ENCODE measurements around the gene BMP6.

The BMP6 gene

DNA sequence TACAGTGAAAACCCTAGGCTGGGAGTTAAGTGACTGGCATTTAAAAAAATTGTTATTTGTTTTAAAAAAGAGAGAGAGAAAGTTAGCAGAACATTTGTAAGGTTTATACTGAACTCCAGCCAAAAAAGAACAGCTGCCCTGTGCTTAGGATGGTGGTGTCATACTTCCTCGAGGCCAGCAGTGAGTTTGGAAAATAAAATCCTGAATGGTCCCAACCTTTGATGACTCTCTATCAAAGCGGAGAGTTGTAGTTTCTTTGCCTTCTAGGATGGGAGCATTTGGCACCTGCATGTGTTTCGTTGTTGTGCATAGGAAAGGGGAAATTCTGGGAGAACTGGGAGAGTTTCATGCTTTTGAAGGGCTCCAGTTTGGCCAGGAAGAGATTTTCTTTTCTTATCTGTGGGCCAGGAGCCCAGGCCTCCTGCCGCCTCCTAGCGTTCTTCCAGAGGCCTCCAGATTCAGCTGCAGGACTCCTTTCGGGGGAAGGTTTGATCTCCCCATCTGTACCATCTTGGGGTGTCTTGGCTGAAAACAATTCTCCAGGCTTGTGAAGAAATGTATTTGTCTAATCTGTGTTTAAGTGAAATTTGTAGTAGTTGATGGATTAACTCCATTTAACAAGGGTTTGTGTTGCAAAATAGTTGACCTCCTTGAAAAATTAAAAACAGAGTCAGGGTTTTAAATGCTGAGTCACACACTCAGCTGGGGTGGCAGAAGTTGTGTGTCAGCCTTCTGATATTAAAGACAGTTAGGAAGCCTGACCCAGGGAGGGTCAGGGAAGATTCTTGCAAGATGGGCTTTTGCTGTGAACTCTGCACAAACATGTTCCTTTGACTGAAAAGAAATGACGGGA lies 121.3 kb downstream of the BMP6 start:
- Histone ChIP-seq H4K8ac (ENCODE audit: low read length) (no peak overlapping the region), H3K23ac (ENCODE audit: low read length in 2 of 2) (no peak overlapping the region), H2BK5ac (ENCODE audit: low read depth, low read length, poor library complexity, severe bottlenecking) (no peak overlapping the region), H3K14ac (ENCODE audit: low read length in 2 of 2) (no peak overlapping the region), H2BK120ac (ENCODE audit: low read depth, low read length) (no peak overlapping the region), H4K91ac (ENCODE audit: low read length) (no peak overlapping the region), H3K27ac (ENCODE audit: low read length, poor library complexity, severe bottlenecking) (no peak overlapping the region), H3K4me1 (ENCODE audit: control insufficient read depth, insufficient read depth, low read depth, low read length) (no peaks in the 10 kb centered on the region), H3K4ac (ENCODE audit: low read depth in 1 of 2, low read length in 2 of 2) (no peak overlapping the region), H3K27me3 (ENCODE audit: control insufficient read depth in 1 of 2, insufficient read depth in 1 of 2, low read length in 2 of 2) (no peaks in the 10 kb centered on the region), H3K36me3 (ENCODE audit: control insufficient read depth in 1 of 2, insufficient read depth in 2 of 2, low read depth in 1 of 2, low read length in 2 of 2) (no peaks in the 10 kb centered on the region), H2AFZ (ENCODE audit: low read depth, low read length) (no peak overlapping the region), H2BK12ac (ENCODE audit: low read length in 2 of 2) (no peak overlapping the region), H3K9ac (ENCODE audit: low read length) (peak overlapping the region; percentile 54), H2BK15ac (ENCODE audit: low read depth, poor library complexity, severe bottlenecking) (no peak overlapping the region), H3K4me3 (ENCODE audit: insufficient read depth in 1 of 2, low read depth in 1 of 2, low read length in 2 of 2) (no peak overlapping the region), H3K79me1 (replicated peaks; ENCODE audit: low read length, poor library complexity, severe bottlenecking) (no peaks in the 10 kb centered on the region), H3K9me3 (ENCODE audit: control insufficient read depth, low read length) (peaks cover 13% of the 10 kb centered on the region), H3K18ac (ENCODE audit: low read depth in 1 of 2, low read length in 2 of 2) (no peak overlapping the region), H2AK5ac (ENCODE audit: low read length, severe bottlenecking) (no peak overlapping the region), H3K4me2 (ENCODE audit: low read length, poor library complexity, severe bottlenecking) (no peak overlapping the region)
- peak; percentile 8 for DNase-seq
- WGBS, result 76% methylated on average over 7 of the region's 7 CpGs

DNA sequence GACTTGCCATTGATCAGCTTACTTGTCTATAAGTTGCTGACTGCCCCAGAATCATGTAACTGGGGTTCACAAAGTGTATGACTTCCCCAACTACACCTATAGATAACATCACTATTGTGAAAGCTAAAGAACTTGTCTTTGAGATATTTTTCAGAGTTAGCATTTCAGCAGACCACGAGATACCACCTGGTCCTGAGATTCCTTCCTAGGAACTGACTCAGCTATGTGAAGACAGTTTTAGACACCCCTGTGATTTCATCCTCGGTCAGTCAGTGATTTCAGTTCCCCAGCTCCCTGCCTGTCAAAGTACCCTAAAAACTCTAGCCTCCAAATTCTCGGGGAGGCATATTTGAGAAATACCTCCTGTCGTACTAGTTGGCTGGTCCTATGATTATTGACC lies 122.3 kb downstream of the BMP6 start:
- no peak overlapping the region for H3K4me2 ChIP-seq (ENCODE audit: low read length, poor library complexity, severe bottlenecking)
- no peak overlapping the region for H3K4me3 ChIP-seq (ENCODE audit: insufficient read depth in 1 of 2, low read depth in 1 of 2, low read length in 2 of 2)
- H3K27me3 ChIP-seq (ENCODE audit: control insufficient read depth in 1 of 2, insufficient read depth in 1 of 2, low read length in 2 of 2), result no peaks in the 10 kb centered on the region
- no peak overlapping the region for H2AK5ac ChIP-seq (ENCODE audit: low read length, severe bottlenecking)
- no peak overlapping the region for H2BK5ac ChIP-seq (ENCODE audit: low read depth, low read length, poor library complexity, severe bottlenecking)
- H2BK15ac ChIP-seq (ENCODE audit: low read depth, poor library complexity, severe bottlenecking), result no peak overlapping the region
- no peak overlapping the region for H2BK120ac ChIP-seq (ENCODE audit: low read depth, low read length)
- no peak for DNase-seq
- no peak overlapping the region for H3K27ac ChIP-seq (ENCODE audit: low read length, poor library complexity, severe bottlenecking)
- H3K18ac ChIP-seq (ENCODE audit: low read depth in 1 of 2, low read length in 2 of 2), result no peak overlapping the region
- no peak overlapping the region for H2AFZ ChIP-seq (ENCODE audit: low read depth, low read length)
- H3K4ac ChIP-seq (ENCODE audit: low read depth in 1 of 2, low read length in 2 of 2), result no peak overlapping the region
- 89% methylated on average over 4 of the region's 4 CpGs for WGBS
- H3K23ac ChIP-seq (ENCODE audit: low read length in 2 of 2), result no peak overlapping the region
- no peak overlapping the region for H3K9ac ChIP-seq (ENCODE audit: low read length)
- H3K79me1 ChIP-seq (replicated peaks; ENCODE audit: low read length, poor library complexity, severe bottlenecking), result no peaks in the 10 kb centered on the region
- H3K14ac ChIP-seq (ENCODE audit: low read length in 2 of 2), result no peak overlapping the region
- no peak overlapping the region for H2BK12ac ChIP-seq (ENCODE audit: low read length in 2 of 2)
- no peaks in the 10 kb centered on the region for H3K4me1 ChIP-seq (ENCODE audit: control insufficient read depth, insufficient read depth, low read depth, low read length)
- no peak overlapping the region for H4K8ac ChIP-seq (ENCODE audit: low read length)
- H3K9me3 ChIP-seq (ENCODE audit: control insufficient read depth, low read length), result peaks cover 20% of the 10 kb centered on the region
- no peak overlapping the region for H4K91ac ChIP-seq (ENCODE audit: low read length)
- no peaks in the 10 kb centered on the region for H3K36me3 ChIP-seq (ENCODE audit: control insufficient read depth in 1 of 2, insufficient read depth in 2 of 2, low read depth in 1 of 2, low read length in 2 of 2)

DNA sequence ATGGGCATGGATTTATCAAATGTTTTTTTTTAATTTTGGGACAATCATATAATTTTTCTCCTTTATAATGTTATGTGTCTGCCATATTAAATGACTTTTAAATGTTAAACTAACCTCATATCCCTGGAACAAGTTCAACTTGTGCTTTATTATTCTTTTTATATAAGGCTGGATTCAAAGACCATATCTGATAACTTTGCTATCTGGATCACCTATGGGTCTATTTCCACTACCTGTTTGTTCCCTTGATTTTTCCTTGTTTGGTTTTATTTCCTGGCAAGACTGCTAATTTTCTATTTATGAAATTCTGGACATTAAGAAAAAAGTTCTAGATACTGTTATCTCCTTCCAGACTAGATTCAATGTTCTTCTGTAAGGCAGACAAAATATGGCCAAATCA lies 125.9 kb downstream of the BMP6 start:
- H3K4me1 ChIP-seq (ENCODE audit: control insufficient read depth, insufficient read depth, low read depth, low read length), result no peaks in the 10 kb centered on the region
- H3K14ac ChIP-seq (ENCODE audit: low read length in 2 of 2), result no peak overlapping the region
- no peak overlapping the region for H3K18ac ChIP-seq (ENCODE audit: low read depth in 1 of 2, low read length in 2 of 2)
- H2BK5ac ChIP-seq (ENCODE audit: low read depth, low read length, poor library complexity, severe bottlenecking), result no peak overlapping the region
- no peak overlapping the region for H2AK5ac ChIP-seq (ENCODE audit: low read length, severe bottlenecking)
- no peaks in the 10 kb centered on the region for H3K27me3 ChIP-seq (ENCODE audit: control insufficient read depth in 1 of 2, insufficient read depth in 1 of 2, low read length in 2 of 2)
- no peak overlapping the region for H3K27ac ChIP-seq (ENCODE audit: low read length, poor library complexity, severe bottlenecking)
- no peak overlapping the region for H2BK120ac ChIP-seq (ENCODE audit: low read depth, low read length)
- no peak for DNase-seq
- no peak overlapping the region for H3K23ac ChIP-seq (ENCODE audit: low read length in 2 of 2)
- H3K4ac ChIP-seq (ENCODE audit: low read depth in 1 of 2, low read length in 2 of 2), result no peak overlapping the region
- H4K8ac ChIP-seq (ENCODE audit: low read length), result no peak overlapping the region
- no peak overlapping the region for H3K4me2 ChIP-seq (ENCODE audit: low read length, poor library complexity, severe bottlenecking)
- no peak overlapping the region for H2BK12ac ChIP-seq (ENCODE audit: low read length in 2 of 2)
- no peak overlapping the region for H3K9ac ChIP-seq (ENCODE audit: low read length)
- H3K36me3 ChIP-seq (ENCODE audit: control insufficient read depth in 1 of 2, insufficient read depth in 2 of 2, low read depth in 1 of 2, low read length in 2 of 2), result no peaks in the 10 kb centered on the region
- no peak overlapping the region for H2AFZ ChIP-seq (ENCODE audit: low read depth, low read length)
- peaks cover 21% of the 10 kb centered on the region for H3K9me3 ChIP-seq (ENCODE audit: control insufficient read depth, low read length)
- H2BK15ac ChIP-seq (ENCODE audit: low read depth, poor library complexity, severe bottlenecking), result no peak overlapping the region
- H4K91ac ChIP-seq (ENCODE audit: low read length), result no peak overlapping the region
- no peaks in the 10 kb centered on the region for H3K79me1 ChIP-seq (replicated peaks; ENCODE audit: low read length, poor library complexity, severe bottlenecking)
- H3K4me3 ChIP-seq (ENCODE audit: insufficient read depth in 1 of 2, low read depth in 1 of 2, low read length in 2 of 2), result no peak overlapping the region

DNA sequence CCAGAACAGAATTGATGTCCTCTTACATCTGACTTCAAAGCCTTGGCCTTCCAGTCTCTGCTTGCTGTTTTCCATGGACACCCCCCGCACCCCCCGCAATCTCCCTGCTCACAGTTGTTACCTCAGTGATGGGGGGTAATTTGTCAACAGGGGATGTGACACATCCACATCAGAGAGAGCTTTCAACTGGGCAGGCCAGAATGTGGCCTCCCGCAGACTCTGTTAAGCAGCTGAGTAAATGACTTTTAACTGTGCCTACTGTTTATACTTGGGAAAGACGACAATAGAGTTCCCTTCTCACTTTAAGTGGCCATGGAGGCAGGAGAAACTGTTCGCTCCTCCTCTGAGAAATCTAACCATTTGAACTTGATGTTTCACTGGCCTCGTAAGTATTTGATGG lies 133.7 kb downstream of the BMP6 start:
- no peak overlapping the region for H3K9ac ChIP-seq (ENCODE audit: low read length)
- no peak overlapping the region for H2AFZ ChIP-seq (ENCODE audit: low read depth, low read length)
- H3K4me1 ChIP-seq (ENCODE audit: control insufficient read depth, insufficient read depth, low read depth, low read length), result no peaks in the 10 kb centered on the region
- no peaks in the 10 kb centered on the region for H3K9me3 ChIP-seq (ENCODE audit: control insufficient read depth, low read length)
- no peak overlapping the region for H3K4me2 ChIP-seq (ENCODE audit: low read length, poor library complexity, severe bottlenecking)
- H4K8ac ChIP-seq (ENCODE audit: low read length), result no peak overlapping the region
- H2BK120ac ChIP-seq (ENCODE audit: low read depth, low read length), result no peak overlapping the region
- 73% methylated on average over 6 of the region's 6 CpGs for WGBS
- no peak overlapping the region for H2BK12ac ChIP-seq (ENCODE audit: low read length in 2 of 2)
- H3K4ac ChIP-seq (ENCODE audit: low read depth in 1 of 2, low read length in 2 of 2), result no peak overlapping the region
- no peak overlapping the region for H4K91ac ChIP-seq (ENCODE audit: low read length)
- H3K18ac ChIP-seq (ENCODE audit: low read depth in 1 of 2, low read length in 2 of 2), result no peak overlapping the region
- H2BK5ac ChIP-seq (ENCODE audit: low read depth, low read length, poor library complexity, severe bottlenecking), result no peak overlapping the region
- H3K27ac ChIP-seq (ENCODE audit: low read length, poor library complexity, severe bottlenecking), result no peak overlapping the region
- no peak overlapping the region for H2AK5ac ChIP-seq (ENCODE audit: low read length, severe bottlenecking)
- no peak overlapping the region for H3K14ac ChIP-seq (ENCODE audit: low read length in 2 of 2)
- no peak overlapping the region for H3K23ac ChIP-seq (ENCODE audit: low read length in 2 of 2)
- H3K4me3 ChIP-seq (ENCODE audit: insufficient read depth in 1 of 2, low read depth in 1 of 2, low read length in 2 of 2), result no peak overlapping the region
- H3K79me1 ChIP-seq (replicated peaks; ENCODE audit: low read length, poor library complexity, severe bottlenecking), result no peaks in the 10 kb centered on the region
- H3K36me3 ChIP-seq (ENCODE audit: control insufficient read depth in 1 of 2, insufficient read depth in 2 of 2, low read depth in 1 of 2, low read length in 2 of 2), result peaks cover 0 to 4% of the 10 kb centered on the region in 2 experiments
- no peak overlapping the region for H2BK15ac ChIP-seq (ENCODE audit: low read depth, poor library complexity, severe bottlenecking)
- no peak for DNase-seq
- H3K27me3 ChIP-seq (ENCODE audit: control insufficient read depth in 1 of 2, insufficient read depth in 1 of 2, low read length in 2 of 2), result no peaks in the 10 kb centered on the region
